Measurements from ENCODE around the gene RALGAPA1. TPM values are rescaled to one million over a fixed set of nuclear protein-coding genes. Genes with fewer than 3 reads are reported as not detected.
"Not testable (repeated sequence)": the region's sequence is repeated elsewhere in the genome, so short reads cannot be mapped to it uniquely, and the experiment has no call there.

Gene RALGAPA1
- total RNA-seq, 1 experiment from 2014 or later: 24.6 TPM

- no peak for DNase-seq (ENCODE audit: low spot score)
These were observed 42.9 kb downstream of the RALGAPA1 start for GRCh38 chr14:35766036-35766699.

- DNase-seq (ENCODE audit: low spot score): no peak
These were observed 47.2 kb downstream of the RALGAPA1 start for GRCh38 chr14:35761922-35762321.

- DNase-seq (ENCODE audit: low spot score): no peak
These were observed 49.0 kb downstream of the RALGAPA1 start for GRCh38 chr14:35760143-35760542.

GRCh38 chr14:35758523-35759129 lies 50.5 kb downstream of the RALGAPA1 start:
- no peak for DNase-seq (ENCODE audit: low spot score)

- no peak for DNase-seq (ENCODE audit: low spot score)
These were observed 54.4 kb downstream of the RALGAPA1 start for GRCh38 chr14:35754671-35755070.

GRCh38 chr14:35752380-35752779 lies 56.7 kb downstream of the RALGAPA1 start:
- no peak for DNase-seq (ENCODE audit: low spot score)

- no peak for DNase-seq (ENCODE audit: low spot score)
These were observed 58.7 kb downstream of the RALGAPA1 start for GRCh38 chr14:35750202-35750904.

GRCh38 chr14:35747379-35747778 lies 61.7 kb downstream of the RALGAPA1 start:
- DNase-seq (ENCODE audit: low spot score): no peak

- DNase-seq (ENCODE audit: low spot score): no peak
These were observed 66.7 kb downstream of the RALGAPA1 start for GRCh38 chr14:35742442-35742841.

- DNase-seq (ENCODE audit: low spot score): no peak
These were observed 67.1 kb downstream of the RALGAPA1 start for GRCh38 chr14:35742032-35742371.

GRCh38 chr14:35741345-35742031 lies 67.6 kb downstream of the RALGAPA1 start:
- no peak for DNase-seq (ENCODE audit: low spot score)

- DNase-seq (ENCODE audit: low spot score): no peak
These were observed 68.9 kb downstream of the RALGAPA1 start for GRCh38 chr14:35740215-35740614.

- DNase-seq (ENCODE audit: low spot score): not testable (repeated sequence)
These were observed 73.9 kb downstream of the RALGAPA1 start for GRCh38 chr14:35735163-35735562.

GRCh38 chr14:35733510-35733909 lies 75.6 kb downstream of the RALGAPA1 start:
- DNase-seq (ENCODE audit: low spot score): not testable (repeated sequence)

- DNase-seq (ENCODE audit: low spot score): no peak
These were observed 78.2 kb downstream of the RALGAPA1 start for GRCh38 chr14:35730871-35731270.

GRCh38 chr14:35727764-35728163 lies 81.3 kb downstream of the RALGAPA1 start:
- no peak for DNase-seq (ENCODE audit: low spot score)

GRCh38 chr14:35725930-35726329 lies 83.2 kb downstream of the RALGAPA1 start:
- no peak for DNase-seq (ENCODE audit: low spot score)

- DNase-seq (ENCODE audit: low spot score): no peak
These were observed 94.0 kb downstream of the RALGAPA1 start for GRCh38 chr14:35715079-35715478.

- no peak for DNase-seq (ENCODE audit: low spot score)
These were observed 96.6 kb downstream of the RALGAPA1 start for GRCh38 chr14:35712466-35712865.

GRCh38 chr14:35708062-35708461 lies 101.0 kb downstream of the RALGAPA1 start:
- no peak for DNase-seq (ENCODE audit: low spot score)

- DNase-seq (ENCODE audit: low spot score): no peak
These were observed 103.5 kb downstream of the RALGAPA1 start for GRCh38 chr14:35705636-35706035.

- no peak for DNase-seq (ENCODE audit: low spot score)
These were observed 104.2 kb downstream of the RALGAPA1 start for GRCh38 chr14:35704793-35705493.
